ENCODE measurements around the gene APCDD1. TPM values are rescaled to one million over a fixed set of nuclear protein-coding genes. Genes with fewer than 3 reads are reported as not detected.

The APCDD1 gene
- total and polyA plus RNA-seq, 2 experiments from 2014 or later = 0.31 to 1.0 TPM

GRCh38 chr18:10405014-10405493 is 49.4 kb upstream of the APCDD1 start (continued):
- TF ChIP-seq REST (IDR thresholded peaks at IDR 0.05; ENCODE audit: unreplicated experiment) (no peak), EZH2phosphoT487 (IDR thresholded peaks at IDR 0.05; ENCODE audit: unreplicated experiment) (no peak), STAT1 (IDR thresholded peaks at IDR 0.05; ENCODE audit: unreplicated experiment) (no peak), ZNF114 (CRISPR knock-in tag; IDR thresholded peaks at IDR 0.05) (no peak), JUNB (IDR thresholded peaks at IDR 0.05; ENCODE audit: unreplicated experiment) (no peak), CREB1 (CRISPR knock-in tag; IDR thresholded peaks at IDR 0.05; ENCODE audit: low read depth) (no peak)

- ATAC-seq = peak; percentile 37
- no peaks in the 10 kb centered on the region for H3F3A ChIP-seq (replicated peaks; ENCODE audit: low read depth)
Observed at GRCh38 chr18:10405816-10406663, 48.4 kb upstream of the APCDD1 start.

More at GRCh38 chr18:10405816-10406663, 48.4 kb upstream of the APCDD1 start:
- peak; percentile 18 for DNase-seq (ENCODE audit: low spot score)
- Histone ChIP-seq H3K4me2 (0 out of 2 replicates have a peak overlapping the region, but pooled peaks have one; percentile 20), H3K4me1 (ENCODE audit: insufficient read depth) (no peaks in the 10 kb centered on the region; the same call in none of the 2 replicates), H3K36me3 (ENCODE audit: insufficient read depth) (no peaks in the 10 kb centered on the region), H3K79me2 (replicated peaks; ENCODE audit: insufficient read depth) (no peaks in the 10 kb centered on the region), H3K27ac (ENCODE audit: low read depth) (no peak overlapping the region), H2AFZ (peak overlapping the region; percentile 80), H4K20me1 (replicated peaks; ENCODE audit: insufficient read depth) (no peaks in the 10 kb centered on the region), H3K27me3 (ENCODE audit: insufficient read depth) (no peaks in the 10 kb centered on the region), H3K9me2 (ENCODE audit: insufficient read depth) (peaks cover 2% of the 10 kb centered on the region; the same call in 1 of the 2 replicates), H3K4me3 (no peak overlapping the region)
- peak overlapping the region; percentile 21; the same call in 1 of the 2 replicates for H3K27ac Mint-ChIP-seq
- H3K4me3 Mint-ChIP-seq = no peak overlapping the region; the same call in 2 of the 3 replicates
- H3K36me3 Mint-ChIP-seq (ENCODE audit: low read depth) = no peaks in the 10 kb centered on the region
- peaks cover 14% of the 10 kb centered on the region for H3K27me3 Mint-ChIP-seq (ENCODE audit: insufficient read depth, low read depth, poor library complexity)
- TF ChIP-seq, protein P1, sequence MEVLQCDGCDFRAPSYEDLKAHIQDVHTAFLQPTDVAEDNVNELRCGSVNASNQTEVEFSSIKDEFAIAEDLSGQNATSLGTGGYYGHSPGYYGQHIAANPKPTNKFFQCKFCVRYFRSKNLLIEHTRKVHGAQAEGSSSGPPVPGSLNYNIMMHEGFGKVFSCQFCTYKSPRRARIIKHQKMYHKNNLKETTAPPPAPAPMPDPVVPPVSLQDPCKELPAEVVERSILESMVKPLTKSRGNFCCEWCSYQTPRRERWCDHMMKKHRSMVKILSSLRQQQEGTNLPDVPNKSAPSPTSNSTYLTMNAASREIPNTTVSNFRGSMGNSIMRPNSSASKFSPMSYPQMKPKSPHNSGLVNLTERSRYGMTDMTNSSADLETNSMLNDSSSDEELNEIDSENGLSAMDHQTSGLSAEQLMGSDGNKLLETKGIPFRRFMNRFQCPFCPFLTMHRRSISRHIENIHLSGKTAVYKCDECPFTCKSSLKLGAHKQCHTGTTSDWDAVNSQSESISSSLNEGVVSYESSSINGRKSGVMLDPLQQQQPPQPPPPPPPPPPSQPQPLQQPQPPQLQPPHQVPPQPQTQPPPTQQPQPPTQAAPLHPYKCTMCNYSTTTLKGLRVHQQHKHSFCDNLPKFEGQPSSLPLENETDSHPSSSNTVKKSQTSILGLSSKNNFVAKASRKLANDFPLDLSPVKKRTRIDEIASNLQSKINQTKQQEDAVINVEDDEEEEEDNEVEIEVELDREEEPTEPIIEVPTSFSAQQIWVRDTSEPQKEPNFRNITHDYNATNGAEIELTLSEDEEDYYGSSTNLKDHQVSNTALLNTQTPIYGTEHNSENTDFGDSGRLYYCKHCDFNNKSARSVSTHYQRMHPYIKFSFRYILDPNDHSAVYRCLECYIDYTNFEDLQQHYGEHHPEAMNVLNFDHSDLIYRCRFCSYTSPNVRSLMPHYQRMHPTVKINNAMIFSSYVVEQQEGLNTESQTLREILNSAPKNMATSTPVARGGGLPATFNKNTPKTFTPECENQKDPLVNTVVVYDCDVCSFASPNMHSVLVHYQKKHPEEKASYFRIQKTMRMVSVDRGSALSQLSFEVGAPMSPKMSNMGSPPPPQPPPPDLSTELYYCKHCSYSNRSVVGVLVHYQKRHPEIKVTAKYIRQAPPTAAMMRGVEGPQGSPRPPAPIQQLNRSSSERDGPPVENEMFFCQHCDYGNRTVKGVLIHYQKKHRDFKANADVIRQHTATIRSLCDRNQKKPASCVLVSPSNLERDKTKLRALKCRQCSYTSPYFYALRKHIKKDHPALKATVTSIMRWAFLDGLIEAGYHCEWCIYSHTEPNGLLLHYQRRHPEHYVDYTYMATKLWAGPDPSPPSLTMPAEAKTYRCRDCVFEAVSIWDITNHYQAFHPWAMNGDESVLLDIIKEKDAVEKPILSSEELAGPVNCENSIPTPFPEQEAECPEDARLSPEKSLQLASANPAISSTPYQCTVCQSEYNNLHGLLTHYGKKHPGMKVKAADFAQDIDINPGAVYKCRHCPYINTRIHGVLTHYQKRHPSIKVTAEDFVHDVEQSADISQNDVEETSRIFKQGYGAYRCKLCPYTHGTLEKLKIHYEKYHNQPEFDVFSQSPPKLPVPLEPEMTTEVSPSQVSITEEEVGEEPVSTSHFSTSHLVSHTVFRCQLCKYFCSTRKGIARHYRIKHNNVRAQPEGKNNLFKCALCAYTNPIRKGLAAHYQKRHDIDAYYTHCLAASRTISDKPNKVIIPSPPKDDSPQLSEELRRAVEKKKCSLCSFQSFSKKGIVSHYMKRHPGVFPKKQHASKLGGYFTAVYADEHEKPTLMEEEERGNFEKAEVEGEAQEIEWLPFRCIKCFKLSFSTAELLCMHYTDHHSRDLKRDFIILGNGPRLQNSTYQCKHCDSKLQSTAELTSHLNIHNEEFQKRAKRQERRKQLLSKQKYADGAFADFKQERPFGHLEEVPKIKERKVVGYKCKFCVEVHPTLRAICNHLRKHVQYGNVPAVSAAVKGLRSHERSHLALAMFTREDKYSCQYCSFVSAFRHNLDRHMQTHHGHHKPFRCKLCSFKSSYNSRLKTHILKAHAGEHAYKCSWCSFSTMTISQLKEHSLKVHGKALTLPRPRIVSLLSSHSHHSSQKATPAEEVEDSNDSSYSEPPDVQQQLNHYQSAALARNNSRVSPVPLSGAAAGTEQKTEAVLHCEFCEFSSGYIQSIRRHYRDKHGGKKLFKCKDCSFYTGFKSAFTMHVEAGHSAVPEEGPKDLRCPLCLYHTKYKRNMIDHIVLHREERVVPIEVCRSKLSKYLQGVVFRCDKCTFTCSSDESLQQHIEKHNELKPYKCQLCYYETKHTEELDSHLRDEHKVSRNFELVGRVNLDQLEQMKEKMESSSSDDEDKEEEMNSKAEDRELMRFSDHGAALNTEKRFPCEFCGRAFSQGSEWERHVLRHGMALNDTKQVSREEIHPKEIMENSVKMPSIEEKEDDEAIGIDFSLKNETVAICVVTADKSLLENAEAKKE (CRISPR knock-in tag; IDR thresholded peaks at IDR 0.05) = 0 out of 2 replicates have a peak, but pooled peaks have one; percentile 39
- TF ChIP-seq, protein P2, sequence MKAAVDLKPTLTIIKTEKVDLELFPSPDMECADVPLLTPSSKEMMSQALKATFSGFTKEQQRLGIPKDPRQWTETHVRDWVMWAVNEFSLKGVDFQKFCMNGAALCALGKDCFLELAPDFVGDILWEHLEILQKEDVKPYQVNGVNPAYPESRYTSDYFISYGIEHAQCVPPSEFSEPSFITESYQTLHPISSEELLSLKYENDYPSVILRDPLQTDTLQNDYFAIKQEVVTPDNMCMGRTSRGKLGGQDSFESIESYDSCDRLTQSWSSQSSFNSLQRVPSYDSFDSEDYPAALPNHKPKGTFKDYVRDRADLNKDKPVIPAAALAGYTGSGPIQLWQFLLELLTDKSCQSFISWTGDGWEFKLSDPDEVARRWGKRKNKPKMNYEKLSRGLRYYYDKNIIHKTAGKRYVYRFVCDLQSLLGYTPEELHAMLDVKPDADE (IDR thresholded peaks at IDR 0.05) = no peak
- TF ChIP-seq EZH2phosphoT487 (IDR thresholded peaks at IDR 0.05; ENCODE audit: unreplicated experiment) = no peak
- H3K4me1 Mint-ChIP-seq = peaks cover 38% of the 10 kb centered on the region
- no peaks in the 10 kb centered on the region for H3K9me3 Mint-ChIP-seq

Data from GM23338 (cell line).